CD4-positive, alpha-beta T cell treated with Interleukin-4 for 1 hour (primary cell): ENCODE measurements around the gene MPPED1.
A peak's percentile ranks its signal among the peaks of the same experiment; 100 is the strongest.

Experiments
- DNase-seq, 2 donors: peaks; one replicate each; pipeline ENCODE4 v3.0.0-alpha.2; 2020 to 2022

MPPED1 gene, protein sequence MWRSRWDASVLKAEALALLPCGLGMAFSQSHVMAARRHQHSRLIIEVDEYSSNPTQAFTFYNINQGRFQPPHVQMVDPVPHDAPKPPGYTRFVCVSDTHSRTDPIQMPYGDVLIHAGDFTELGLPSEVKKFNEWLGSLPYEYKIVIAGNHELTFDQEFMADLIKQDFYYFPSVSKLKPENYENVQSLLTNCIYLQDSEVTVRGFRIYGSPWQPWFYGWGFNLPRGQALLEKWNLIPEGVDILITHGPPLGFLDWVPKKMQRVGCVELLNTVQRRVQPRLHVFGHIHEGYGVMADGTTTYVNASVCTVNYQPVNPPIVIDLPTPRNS

DNA sequence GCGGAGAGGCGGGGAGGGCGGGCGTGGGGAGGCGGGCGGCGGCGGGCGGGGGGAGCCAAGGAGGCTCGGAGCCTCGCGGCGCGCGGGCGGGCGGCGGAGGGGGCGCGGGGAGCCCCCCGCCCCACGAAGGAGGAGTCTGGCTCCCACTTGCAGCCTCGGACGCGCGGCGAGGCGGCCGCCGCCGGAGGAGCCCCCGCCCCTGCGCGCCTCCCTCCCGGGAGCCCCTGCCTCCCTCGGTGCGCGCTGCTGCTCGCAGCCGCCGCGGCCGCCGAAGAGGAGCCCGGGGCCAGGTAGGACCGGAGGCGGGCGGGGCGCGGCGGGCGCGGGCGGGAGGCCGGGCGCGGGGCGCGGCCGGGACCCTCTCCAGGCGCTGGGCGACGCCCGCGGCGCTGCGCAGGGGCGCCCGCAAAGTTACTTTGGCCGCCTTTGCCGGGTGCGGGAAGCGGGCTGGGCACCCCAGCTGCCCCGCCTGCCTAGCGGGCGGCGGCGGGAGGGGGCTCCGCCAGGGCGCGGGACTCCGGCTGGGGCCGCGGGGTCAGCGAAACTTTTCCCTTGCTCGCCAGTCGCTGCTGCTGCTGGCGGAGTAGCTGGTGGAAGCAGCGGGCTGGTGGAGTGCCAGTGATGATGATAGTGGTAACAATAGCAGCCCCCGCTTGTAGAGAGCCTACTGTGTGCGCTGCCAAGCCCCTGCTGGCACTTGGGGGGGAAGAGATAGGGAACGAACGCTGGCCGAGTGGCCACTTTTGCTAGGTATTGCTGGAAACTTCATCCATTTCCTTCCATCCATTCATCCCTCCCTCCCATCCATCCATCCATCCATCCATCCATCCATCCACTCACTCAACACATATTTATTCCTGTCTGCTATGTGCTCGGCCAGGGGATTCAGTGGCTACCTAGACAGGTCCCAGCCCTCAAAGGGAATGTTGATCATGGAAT lies at the start of gene MPPED1:
Gene MPPED1, plus strand, starts transcription at position 146 of the 939 bp plus-strand sequence. CDS start 12,972 bp downstream, outside the sequence.
- DNase-seq, result no peak

DNA sequence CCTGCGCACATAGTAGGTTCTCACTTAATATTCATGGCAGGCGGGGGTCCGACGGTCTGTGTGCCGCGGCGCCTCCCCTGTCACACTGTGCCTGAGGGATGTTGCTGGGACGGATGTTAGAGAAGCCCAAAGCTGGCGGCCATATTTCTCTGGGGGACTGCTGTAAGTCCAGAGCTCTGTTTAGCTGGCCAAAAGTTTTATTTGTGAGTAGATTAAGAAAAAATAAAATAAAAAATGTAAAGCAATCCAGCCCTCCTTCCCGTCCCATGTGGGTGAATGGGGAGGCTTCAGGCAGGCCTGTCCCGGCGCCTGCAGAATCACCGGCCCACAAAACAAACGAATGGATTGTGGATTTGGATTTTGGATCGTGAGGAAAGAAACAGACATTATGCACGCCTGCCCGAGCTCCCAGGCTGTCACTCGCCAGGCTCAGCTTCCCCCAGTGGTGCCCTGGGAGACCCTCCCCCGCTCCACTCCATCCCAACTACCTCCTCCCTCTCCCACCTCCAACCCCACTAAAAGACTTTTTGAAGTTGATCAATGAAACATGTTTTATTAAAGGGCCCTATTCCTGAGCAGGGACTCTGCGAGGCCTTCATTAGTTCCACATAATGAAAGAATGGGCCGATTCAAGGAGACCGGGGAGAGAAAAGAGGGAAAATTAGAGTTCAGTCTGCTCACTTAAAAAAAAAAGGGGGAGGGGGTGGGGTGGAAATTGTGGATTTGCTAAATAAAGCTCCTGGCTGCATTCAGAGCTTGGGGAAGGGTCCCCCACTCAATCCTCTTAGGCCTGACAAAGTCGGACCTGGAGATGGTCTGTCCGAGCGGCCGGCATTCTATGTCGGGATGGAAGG lies 48.3 kb upstream of the MPPED1 start:
- no peak for DNase-seq

DNA sequence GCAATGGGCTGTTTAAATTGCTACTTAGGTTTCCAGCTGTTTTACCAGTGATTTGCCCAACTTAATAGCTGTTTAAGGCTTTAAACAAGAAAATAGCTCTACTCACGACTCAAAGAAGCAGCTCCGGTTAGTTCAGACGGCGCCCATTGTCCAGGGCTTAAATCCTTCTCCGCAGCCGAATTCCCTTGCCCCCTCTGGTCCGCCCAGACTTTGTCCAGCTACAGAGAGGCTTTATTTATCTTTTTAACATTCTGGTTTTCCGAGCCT lies 47.7 kb upstream of the MPPED1 start:
- no peak for DNase-seq

DNA sequence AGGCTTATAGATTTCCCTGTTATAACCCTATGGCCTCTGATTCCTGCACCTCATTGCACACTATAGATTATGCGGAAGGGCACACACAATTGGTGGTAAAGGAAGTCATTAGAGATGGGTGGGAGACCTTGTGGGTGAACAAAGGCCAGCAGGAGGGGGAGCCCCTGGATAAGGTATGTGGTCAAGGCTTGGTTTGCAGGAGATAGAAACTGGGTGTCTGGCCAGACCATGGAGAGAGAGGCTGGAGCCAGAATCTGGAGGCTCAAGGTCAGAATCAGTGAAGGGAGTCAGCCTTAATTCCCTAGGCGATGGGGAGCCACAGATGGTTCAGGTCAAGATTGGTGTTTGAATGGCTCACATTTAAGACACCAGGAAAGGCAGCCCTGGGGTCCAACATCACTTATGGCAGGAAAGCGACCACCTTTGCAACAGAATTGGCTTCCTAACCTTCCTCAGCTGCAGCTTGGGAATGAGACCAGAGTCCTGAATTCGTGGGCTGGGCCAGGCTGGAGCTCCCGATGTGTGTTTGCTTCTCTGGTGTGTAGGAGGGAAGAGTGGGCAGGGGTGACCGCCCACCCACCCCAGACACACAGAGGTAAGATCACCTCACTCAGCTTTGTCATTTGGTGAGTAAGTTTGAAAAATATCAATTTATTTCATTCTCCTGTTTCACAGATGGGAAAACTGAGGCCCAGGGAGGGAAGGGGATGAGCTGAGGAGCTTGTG lies 45.9 kb upstream of the MPPED1 start:
- DNase-seq, result no peak

DNA sequence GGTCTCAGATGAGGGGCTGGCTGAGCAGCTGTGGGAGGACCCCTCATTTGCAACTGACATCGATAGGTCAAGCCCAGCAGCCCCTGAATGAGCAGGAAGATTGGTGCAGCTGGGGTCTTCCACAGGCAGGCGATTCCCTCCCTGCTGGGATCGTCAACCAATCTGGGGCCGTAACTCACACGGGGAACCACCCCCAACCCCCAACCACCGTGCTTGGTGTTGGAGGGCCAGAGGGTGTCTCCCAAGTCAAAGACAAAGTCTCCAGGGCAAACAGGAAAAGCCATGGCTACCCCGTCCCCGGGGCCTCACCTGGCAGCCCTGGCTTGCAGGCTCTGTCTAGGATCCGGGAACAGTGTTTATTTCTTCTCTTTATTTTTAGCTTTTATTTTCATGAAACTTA lies 41.8 kb upstream of the MPPED1 start:
- no peak for DNase-seq

DNA sequence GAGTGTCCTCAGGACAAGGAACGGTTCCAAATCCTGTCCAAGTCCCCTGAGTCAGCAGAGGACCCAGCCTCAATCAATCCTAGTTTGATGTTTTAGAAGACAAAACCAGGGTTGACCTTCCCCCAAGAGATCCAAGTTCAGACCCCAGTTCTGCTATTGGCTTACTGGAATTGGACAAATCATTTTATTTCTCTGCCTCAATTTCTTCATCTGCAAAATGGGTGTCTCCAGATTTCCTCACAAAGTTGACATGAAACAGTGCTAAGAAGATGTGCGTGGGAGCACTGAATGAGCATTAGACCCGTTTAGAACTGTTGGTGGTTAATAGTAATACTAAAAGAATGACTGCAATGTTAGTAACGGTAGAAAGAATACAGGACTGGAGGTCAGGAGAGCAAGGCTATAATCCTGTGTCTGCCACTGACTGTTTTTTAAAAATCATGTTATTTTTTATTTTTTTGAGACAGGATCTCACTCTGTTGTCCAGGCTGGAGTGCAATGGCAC lies 35.8 kb upstream of the MPPED1 start:
- DNase-seq, result no peak

DNA sequence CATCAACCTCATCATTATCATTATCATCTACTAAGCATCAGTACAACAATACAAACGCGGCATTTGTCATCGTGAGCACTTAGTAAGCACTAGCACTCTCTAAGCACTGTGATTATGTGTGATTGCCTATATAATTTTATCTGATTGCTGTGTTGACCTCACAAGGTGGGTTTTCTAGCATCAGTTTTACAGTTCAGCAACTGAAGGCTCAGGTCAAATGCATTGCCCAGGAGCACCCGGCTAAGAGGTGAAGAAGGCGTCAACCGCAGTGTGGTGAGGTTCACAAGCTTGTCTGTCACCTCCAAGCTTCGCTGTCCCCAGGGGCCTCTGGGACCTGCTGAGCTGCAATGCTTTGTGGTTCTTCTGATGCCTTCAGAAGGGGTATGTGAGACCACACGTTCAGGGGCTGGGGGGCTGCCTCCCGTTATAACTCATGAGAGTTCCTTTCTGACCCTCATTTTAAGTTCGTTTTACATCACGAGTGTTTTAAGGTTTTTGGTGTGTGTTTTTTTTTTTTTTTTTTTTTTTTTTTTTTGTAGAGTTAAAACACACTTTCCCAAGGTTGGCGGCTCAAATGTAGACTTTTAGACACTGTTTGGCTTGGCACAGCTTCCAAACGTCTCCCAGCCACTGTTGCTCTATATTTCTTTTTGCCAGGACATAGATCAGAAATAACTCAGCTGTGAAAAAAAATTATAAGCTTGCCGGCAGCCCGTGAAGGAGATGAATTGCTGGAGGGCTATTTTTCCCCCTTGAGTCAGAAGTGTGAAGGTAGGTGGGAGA lies 34.9 kb upstream of the MPPED1 start:
- DNase-seq, result peak; percentile 46 to 55

DNA sequence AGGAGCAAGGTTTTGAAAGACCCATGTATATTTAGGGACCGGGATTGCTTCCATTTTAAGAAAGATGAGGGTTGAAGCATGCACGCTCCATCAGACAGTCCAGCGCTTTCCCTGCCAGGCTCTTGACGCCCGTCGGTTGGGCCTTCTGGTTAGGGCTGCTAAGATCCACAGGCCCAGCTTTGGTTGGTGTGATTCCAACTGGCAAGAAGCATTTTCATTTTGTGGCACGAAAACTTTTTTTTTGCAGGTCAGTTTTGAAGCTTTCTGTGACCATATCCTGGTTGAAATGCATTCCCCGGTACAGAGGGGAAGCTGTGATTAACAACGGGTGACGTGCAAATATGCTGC lies 34.3 kb upstream of the MPPED1 start:
- no peak for DNase-seq

DNA sequence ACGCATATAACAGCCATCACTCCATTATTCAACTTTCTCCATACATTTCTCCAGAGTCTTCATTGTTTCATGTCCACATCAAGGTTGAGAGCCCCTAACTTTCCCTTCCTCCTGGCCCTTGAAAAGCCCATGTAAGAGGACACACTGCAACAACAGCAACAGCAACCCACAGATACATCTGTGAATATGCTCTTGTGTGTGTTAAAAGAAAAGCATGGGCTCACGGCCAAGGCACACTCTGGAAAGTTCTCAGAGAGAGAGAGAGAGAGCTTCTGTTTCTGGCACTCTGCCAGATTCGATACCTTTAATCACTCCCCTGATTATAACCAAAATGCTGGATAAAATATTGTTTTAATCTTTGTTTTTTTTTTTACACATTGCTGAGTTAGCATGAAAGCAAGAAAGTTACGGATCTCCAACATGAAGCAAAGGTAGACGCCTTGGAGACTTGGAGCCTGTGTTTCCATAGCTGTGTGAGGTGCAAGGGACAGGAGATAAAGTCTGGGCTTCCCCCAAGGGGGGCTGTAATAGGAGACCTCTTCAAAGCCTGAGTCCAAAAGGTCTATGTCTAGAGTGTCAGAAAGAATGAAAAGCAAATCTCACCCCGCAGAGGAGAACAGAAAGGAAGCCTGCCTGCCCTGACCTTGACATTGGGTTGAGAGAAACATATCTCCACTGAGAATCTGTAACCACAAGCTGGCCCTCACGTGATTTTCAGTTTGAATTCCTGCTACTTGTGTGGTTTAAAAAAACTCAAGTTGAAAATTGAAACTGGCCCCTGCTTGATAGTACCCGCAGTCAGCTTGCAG lies 33.7 kb upstream of the MPPED1 start:
- no peak for DNase-seq

DNA sequence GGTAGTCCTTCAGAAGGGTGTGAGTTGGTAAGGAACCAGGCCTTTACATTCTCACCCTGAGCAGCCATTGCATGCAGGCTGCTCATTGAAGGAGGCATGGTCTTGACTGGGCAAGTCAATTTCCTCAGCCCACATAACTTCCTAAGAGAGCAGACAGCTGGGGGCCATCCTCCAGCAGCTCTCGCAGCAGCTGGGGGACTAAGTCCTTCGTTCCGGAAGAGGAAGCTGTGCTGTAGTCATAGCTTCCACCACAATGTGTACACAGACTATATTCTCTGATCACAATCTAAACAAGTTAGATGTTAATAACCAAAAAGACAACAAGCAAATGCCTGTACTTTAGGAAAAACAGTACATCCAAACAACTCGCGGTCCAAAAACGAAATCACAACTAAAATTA lies 30.1 kb upstream of the MPPED1 start:
- no peak for DNase-seq

DNA sequence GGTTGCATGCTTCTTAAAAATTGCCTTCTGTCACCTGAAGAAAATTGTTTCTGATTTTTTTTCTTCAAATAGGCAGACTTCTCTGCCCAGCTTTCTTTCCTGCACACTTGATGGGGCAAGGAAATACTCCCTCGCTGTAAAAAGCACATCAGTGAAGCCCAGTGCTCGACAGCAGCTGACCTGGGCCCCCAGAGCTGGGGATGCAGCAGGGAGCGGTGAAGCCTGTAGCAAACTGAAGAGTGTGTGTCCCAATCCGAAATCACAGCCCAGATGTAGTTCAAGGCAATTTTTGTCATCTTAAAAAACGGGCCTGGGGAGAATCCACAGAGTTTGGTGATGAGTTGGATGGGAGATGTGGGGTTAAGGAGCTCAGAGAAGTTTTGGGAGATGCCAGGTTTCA lies 27.0 kb upstream of the MPPED1 start:
- DNase-seq, result no peak

DNA sequence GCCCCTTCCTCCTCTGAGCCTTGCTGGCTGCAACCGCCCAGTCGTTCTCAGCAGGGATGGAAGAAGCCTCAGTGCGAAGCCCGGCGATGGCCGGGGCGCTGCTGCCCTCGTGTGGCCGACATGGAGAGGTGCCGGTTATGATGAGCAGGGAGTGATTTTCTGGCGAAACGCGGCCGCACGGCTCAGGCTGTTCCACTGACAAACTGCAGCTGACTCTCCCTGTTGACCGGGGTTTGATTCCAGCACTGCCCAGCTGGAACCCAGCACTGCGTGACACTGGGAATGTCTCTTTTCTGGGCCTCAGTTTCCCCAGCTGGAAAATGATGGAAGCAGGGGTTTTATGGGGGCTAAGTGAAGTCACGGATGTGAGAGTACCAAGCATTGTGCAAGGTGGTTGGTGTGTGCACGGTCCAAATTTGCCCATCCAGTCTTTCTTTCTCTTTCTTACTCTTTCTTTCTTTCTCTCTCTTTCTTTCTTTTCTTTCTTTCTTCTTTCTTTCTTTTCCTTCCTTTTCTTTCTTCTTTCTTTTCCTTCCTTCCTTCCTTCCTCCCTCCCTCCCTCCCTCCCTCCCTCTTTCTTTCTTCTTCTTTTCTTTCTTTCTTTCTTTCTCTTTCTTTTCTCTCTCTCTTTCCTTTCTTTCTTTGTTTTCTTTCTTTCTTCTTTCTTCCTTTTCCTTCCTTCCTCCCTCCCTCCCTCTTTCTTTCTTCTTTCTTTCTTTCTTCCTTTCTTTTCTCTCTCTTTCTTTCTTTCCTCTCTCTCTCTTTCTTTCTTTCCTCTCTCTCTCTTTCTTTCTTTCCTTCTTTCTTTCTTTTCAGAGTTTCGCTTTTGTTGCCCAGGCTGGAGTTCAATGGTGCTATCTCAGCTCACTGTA lies 25.8 kb upstream of the MPPED1 start:
- DNase-seq, result peak; percentile 74 to 75

DNA sequence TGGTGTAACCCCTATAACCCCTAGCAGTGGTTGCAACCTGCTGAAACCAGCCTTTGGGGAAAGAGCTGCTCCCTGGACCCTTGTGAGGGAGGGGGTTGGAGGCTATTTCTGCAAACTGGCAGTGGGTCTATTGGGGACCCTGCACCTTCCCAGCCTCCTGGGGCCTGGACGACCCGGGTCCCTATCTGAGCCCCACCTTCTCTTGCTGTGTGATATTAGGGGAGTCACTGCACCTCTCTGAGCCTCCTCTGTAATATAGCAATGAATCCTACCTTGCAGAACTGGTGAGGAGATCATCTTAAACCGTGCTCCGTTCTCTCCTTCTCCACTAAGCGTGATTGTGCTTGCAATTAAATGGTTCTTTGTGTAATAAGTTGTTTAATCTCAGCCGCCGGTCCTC lies 24.0 kb upstream of the MPPED1 start:
- no peak for DNase-seq

DNA sequence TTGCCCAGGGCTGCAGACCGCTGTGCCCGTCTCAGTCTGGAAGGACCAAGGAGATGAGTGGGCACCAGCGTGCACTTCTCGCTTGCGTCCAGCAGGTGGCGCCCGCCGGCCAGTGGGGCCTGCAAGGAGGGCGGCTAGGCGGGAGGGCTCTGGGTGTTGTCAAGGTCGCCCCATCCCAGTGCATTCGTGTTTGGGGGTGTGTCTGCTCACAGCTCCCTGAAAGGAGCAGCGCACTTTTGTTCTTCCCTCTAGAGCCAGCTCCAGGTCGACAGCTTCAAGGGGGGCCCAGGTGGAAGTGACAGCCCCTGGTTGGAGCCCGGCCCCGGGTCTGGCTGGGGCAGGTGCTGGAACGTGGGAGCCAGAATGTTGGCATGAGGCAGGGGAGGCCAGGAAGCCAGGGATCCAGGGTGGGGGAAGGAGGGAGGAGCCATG lies 23.4 kb upstream of the MPPED1 start:
- DNase-seq, result peak; percentile 66 to 71

DNA sequence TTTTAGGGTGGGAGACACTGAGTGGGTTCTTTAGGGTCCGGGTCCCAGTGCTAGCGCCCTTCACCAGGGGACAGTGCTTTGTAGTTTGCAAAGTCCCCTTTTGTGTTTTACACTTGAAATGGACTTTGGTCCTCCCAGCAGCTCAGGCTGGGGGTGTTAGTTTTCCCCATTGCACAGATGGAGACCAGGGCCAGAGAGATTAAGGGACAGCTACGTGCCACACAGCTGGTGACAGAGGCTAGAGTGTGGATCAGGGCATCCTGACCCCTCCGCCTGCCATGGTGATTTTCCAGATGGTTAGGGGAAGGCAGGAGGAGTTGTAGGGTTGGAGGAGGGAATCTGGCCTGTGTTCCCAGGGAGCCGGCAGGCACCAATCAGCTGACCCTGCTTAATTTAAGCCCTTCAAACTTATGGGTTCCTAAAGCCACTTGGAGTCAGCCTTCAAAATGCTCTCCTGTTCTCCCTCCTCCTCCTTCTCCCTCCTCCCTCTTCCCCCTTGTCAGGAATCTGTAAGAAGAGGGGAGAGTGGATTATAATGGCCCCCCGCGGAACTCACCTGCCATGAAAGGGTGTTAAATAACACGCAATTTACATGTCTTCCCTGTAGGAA lies 22.5 kb upstream of the MPPED1 start:
- DNase-seq, result no peak

DNA sequence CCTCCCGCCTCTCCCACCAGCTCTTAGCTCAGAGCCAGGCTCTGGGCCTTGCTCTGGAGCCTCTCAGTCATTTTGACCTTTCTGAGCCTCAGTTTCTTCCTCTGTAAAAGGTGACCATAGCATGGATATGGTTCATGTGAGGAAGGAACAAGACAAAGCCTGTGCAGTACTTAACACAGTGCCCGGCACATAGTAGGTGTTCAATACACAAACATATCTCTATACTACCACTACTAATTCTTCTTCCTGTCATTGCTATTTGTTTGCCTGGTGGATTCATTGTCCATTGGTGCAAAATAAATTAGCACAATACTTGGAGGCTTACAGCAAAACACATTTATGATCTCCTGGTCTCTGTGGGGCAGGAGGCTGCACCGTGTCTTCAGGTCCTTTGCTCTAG lies 21.6 kb upstream of the MPPED1 start:
- DNase-seq, result no peak

DNA sequence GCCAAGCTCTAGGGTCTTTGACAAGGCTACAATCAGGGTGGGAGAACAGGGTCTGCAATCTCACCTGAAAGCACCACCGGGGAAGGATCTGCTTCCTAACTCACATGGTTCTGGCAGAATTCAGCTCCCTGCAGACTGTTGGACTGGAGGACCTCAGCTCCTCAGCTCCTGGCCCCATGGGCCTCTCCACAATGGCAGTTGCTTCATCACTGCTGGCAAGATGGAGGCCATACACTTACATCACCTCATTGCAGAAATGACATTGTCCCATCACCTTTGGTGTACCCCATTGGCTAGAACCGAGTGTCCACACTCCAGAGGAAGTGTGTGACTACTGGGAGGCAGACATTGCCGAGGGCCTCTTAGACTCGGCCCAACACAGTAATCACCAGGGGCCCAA lies 20.9 kb upstream of the MPPED1 start:
- DNase-seq, result no peak

DNA sequence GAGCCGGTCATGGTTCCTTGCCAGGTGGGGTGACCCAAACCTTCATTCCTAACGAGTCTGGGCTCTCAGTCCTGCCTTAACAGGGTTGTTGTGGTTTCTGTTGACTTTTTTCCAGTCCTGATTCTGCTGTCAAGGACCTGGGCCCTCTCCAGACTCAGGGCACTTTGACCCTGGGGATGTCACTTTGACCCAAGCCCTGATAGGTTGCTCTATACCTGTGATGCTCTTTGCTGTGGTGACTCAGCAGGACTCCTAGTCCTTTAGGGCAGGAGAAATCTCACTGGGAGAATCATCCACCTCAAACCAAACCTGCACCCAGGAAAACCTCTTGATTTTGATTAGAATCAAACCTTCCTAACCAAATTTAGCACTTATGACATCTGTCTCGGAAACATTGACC lies 20.5 kb upstream of the MPPED1 start:
- no peak for DNase-seq

DNA sequence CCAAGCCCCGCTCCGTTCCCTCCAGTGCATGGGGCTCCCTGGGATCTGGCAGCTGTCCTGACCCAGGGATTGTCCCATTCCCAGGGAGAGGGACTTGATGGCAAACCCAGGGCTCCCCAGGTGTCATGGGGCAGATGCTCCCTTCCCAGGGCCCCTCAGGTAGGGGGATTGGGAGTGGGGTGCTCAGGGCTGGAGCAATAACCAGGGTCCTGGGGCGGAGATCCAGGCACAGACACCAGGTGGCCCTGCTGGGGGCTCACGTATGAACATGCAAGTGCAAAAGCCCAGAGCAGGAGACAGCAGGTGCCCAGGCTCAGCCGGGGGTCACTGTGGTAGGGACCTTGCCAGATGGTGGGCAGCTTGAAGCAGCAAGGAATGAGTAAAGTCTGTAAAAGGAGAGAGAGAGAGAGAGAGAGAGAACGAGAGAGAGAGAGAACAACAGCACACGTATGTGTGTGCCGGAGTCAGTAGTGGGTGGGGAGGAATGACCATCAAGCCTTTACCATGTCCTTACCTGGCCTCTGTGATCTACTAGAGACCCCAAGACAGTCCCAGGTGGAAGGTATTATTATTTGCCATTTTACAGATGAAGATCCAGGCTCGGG lies 19.3 kb upstream of the MPPED1 start:
- no peak for DNase-seq
